OCI-LY7 (cell line): ENCODE results near the gene CLEC16A. TPM values are rescaled to one million over a fixed set of nuclear protein-coding genes. Genes with fewer than 3 reads are reported as not detected.

Experiments used
- BruUV-seq: library from RNA; stranded (reverse); fragments of 400-500 nt; replicated peaks from 2 replicates; lab custom pipeline; 2021; lab: Mats Ljungman, UMichigan
- CTCF ChIA-PET: fragments of 300-600 bp; sonication (Branson Sonifier 250); formaldehyde crosslinking; loops from one replicate; lab custom pipeline; 2022; ENCODE audit warnings: antibody characterized with exemption; ENCODE audit not compliant: unreplicated experiment; lab: Charles Lee
- POLR2A ChIA-PET: fragments of 300-600 bp; sonication (Branson Sonifier 250); formaldehyde crosslinking; loops from one replicate; lab custom pipeline; 2022; ENCODE audit warnings: antibody characterized with exemption; lab: Charles Lee
- DNase-seq: peaks from one replicate; pipeline ENCODE4 v3.0.0-alpha.2; 2015; ENCODE audit warnings: low spot score
- H2AFZ ChIP-seq: fragments of 200-600 bp; sonication (generic), shearing (Covaris generic); 2 replicates; pipeline ENCODE4 v1.6.1; 2014; ENCODE audit warnings: mild to moderate bottlenecking, antibody characterized with exemption, low read length, moderate library complexity
- H3K27ac ChIP-seq: fragments of 200-600 bp; sonication (generic); 2 replicates; pipeline ENCODE4 v1.5.1; 2014; ENCODE audit warnings: mixed run types, low read depth, mild to moderate bottlenecking, moderate library complexity, low read length, inconsistent platforms; ENCODE audit not compliant: poor library complexity, severe bottlenecking
- H3K36me3 ChIP-seq: fragments of 200-600 bp; sonication (generic); 2 replicates; pipeline ENCODE4 v1.6.1; 2014; ENCODE audit warnings: mild to moderate bottlenecking, antibody characterized with exemption, low read length, moderate library complexity, mixed read lengths; ENCODE audit not compliant: insufficient read depth
- H3K4me1 ChIP-seq: fragments of 200-600 bp; sonication (generic); 2 replicates; pipeline ENCODE4 v1.5.1; 2014; ENCODE audit warnings: mild to moderate bottlenecking, low read length; ENCODE audit not compliant: insufficient read depth, poor library complexity, severe bottlenecking
- H3K4me2 ChIP-seq: fragments of 200-600 bp; sonication (generic); 2 replicates; pipeline ENCODE4 v1.6.1; 2014; ENCODE audit warnings: mild to moderate bottlenecking, low read length
- H3K4me3 ChIP-seq: fragments of 200-600 bp; sonication (generic); 2 replicates; pipeline ENCODE4 v1.5.1; 2014; ENCODE audit warnings: mild to moderate bottlenecking, low read depth, low read length; ENCODE audit not compliant: poor library complexity, severe bottlenecking
- H3K79me2 ChIP-seq: fragments of 200-600 bp; sonication (generic); 2 replicates; pipeline ENCODE4 v1.6.1; 2016; ENCODE audit warnings: low read depth, mild to moderate bottlenecking, low read length, moderate library complexity, mixed read lengths; ENCODE audit not compliant: insufficient read depth
- H3K9me2 ChIP-seq: fragments of 200-600 bp; sonication (generic); 2 replicates; pipeline ENCODE4 v1.6.1; 2016; ENCODE audit warnings: mild to moderate bottlenecking, low read length, mixed read lengths; ENCODE audit not compliant: insufficient read depth
- H3K9me3 ChIP-seq: fragments of 200-600 bp; sonication (generic); 2 replicates; pipeline ENCODE4 v1.6.1; 2014; ENCODE audit warnings: mild to moderate bottlenecking, mixed run types, low read length, mixed read lengths
- H4K20me1 ChIP-seq: fragments of 200-600 bp; sonication (generic); 2 replicates; pipeline ENCODE4 v1.6.1; 2014; ENCODE audit warnings: mild to moderate bottlenecking, antibody characterized with exemption, low read length, moderate library complexity, mixed read lengths; ENCODE audit not compliant: insufficient read depth
- CTCF ChIP-seq: fragments of 200-600 bp; sonication (generic); conservative IDR thresholded peaks from 2 replicates; pipeline ENCODE4 v1.5.1; 2014; ENCODE audit warnings: mild to moderate bottlenecking, antibody characterized with exemption, low read length, moderate library complexity, mixed read lengths
- EZH2phosphoT487 ChIP-seq: fragments of 200-600 bp; sonication (generic); IDR thresholded peaks from 2 replicates; pipeline ENCODE4 v1.6.1; 2018; ENCODE audit warnings: low read depth, borderline replicate concordance, mild to moderate bottlenecking, mixed run types, antibody characterized with exemption, low read length, moderate library complexity, mixed read lengths
- intact Hi-C: fragments of 100-400 bp; cut with micrococcal nuclease; formaldehyde crosslinking; loops from one replicate; pipeline ENCODE4 v1.10.0; 2022; ENCODE audit not compliant: unreplicated experiment
- total RNA-seq, 2 experiments: library from RNA; depleted of rRNA in 1 of 2; stranded (reverse); fragments of >200 nt in 1 of 2; shearing (Covaris generic) in 1 of 2; gene quantifications; 2 replicates each; pipeline ENCODE4 v1.2.3, GENCODE V29; 2014 to 2022

Gene CLEC16A
- total RNA-seq, 2 experiments from 2014 or later = 26.2 to 50.9 TPM

- Histone ChIP-seq H3K4me3 (no peak overlapping the region), H3K36me3 (peaks cover 4% of the 10 kb centered on the region; the same call in 1 of the 2 replicates), H3K79me2 (no peaks in the 10 kb centered on the region), H3K27ac (no peak overlapping the region), H3K9me2 (no peaks in the 10 kb centered on the region), H3K4me1 (no peaks in the 10 kb centered on the region), H2AFZ (no peak overlapping the region), H3K9me3 (no peaks in the 10 kb centered on the region), H3K4me2 (no peak overlapping the region), H4K20me1 (no peaks in the 10 kb centered on the region)
- CTCF ChIA-PET = no interaction called here
- BruUV-seq = no TSS peak
- DNase-seq = no peak
- intact Hi-C loops = no loop called here
- no peak for TF ChIP-seq CTCF
- no peak for TF ChIP-seq EZH2phosphoT487
- POLR2A ChIA-PET = interaction anchor here (1.1 kb wide), 1 partner anchor 11 kb away, joined by 3 read pairs; no protein-coding TSS in a partner anchor
These were observed 200.9 kb downstream of the CLEC16A start for GRCh38 chr16:11145173-11145818.

GRCh38 chr16:11145819-11146211 lies 201.5 kb downstream of the CLEC16A start:
- H3K79me2 ChIP-seq = no peaks in the 10 kb centered on the region
- H3K4me3 ChIP-seq = no peak overlapping the region
- no peak overlapping the region for H3K4me2 ChIP-seq
- no peaks in the 10 kb centered on the region for H3K9me3 ChIP-seq
- no peaks in the 10 kb centered on the region for H3K4me1 ChIP-seq
- TF ChIP-seq EZH2phosphoT487 (no peak), CTCF (no peak)
- no peak overlapping the region for H2AFZ ChIP-seq
- BruUV-seq = no TSS peak
- POLR2A ChIA-PET = no interaction called here
- no peaks in the 10 kb centered on the region for H3K9me2 ChIP-seq
- no peak overlapping the region for H3K27ac ChIP-seq
- intact Hi-C loops = no loop called here
- H3K36me3 ChIP-seq = peaks cover 4% of the 10 kb centered on the region; the same call in 1 of the 2 replicates
- H4K20me1 ChIP-seq = no peaks in the 10 kb centered on the region
- no peak for DNase-seq
- CTCF ChIA-PET = no interaction called here

- Histone ChIP-seq H3K36me3 (peaks cover 4% of the 10 kb centered on the region; the same call in 1 of the 2 replicates), H3K4me3 (no peak overlapping the region), H3K4me1 (no peaks in the 10 kb centered on the region), H3K4me2 (no peak overlapping the region), H3K9me2 (no peaks in the 10 kb centered on the region), H4K20me1 (no peaks in the 10 kb centered on the region), H3K79me2 (no peaks in the 10 kb centered on the region), H2AFZ (no peak overlapping the region), H3K9me3 (no peaks in the 10 kb centered on the region), H3K27ac (no peak overlapping the region)
- no peak for DNase-seq
- CTCF ChIA-PET = no interaction called here
- BruUV-seq = no TSS peak
- no peak for TF ChIP-seq CTCF
- no peak for TF ChIP-seq EZH2phosphoT487
- intact Hi-C loops = no loop called here
- POLR2A ChIA-PET = no interaction called here
These were observed 202.8 kb downstream of the CLEC16A start for GRCh38 chr16:11147033-11147753.
